Panc1 (cell line): ENCODE measurements around the gene ARFIP2.

Experiments
- CTCF ChIP-seq: fragments of 450-650 bp; IDR thresholded peaks from 2 replicates; pipeline ENCODE4 v1.5.1; 2017; ENCODE audit warnings: mild to moderate bottlenecking
- POLR2AphosphoS5 ChIP-seq: IDR thresholded peaks from 2 replicates; pipeline ENCODE4 v1.6.1; 2012; ENCODE audit warnings: mild to moderate bottlenecking, low read depth, low read length, moderate library complexity
- SIN3A ChIP-seq: IDR thresholded peaks from 2 replicates; pipeline ENCODE4 v1.6.1; 2012; ENCODE audit warnings: low read depth, mild to moderate bottlenecking, low read length, moderate library complexity, borderline replicate concordance; ENCODE audit not compliant: insufficient read depth

- no peak for TF ChIP-seq CTCF
- TF ChIP-seq POLR2AphosphoS5 = no peak
- TF ChIP-seq SIN3A = no peak
These were observed 40.2 kb downstream of the ARFIP2 start, which contains the start of gene HPX for GRCh38 chr11:6440906-6441358.
